Tibial nerve (tissue), 4 donors: ENCODE results near the gene PLEKHO1. TPM values are rescaled to one million over a fixed set of nuclear protein-coding genes. Genes with fewer than 3 reads are reported as not detected.

Experiments
- DNase-seq, 2 donors: peaks; one replicate each; pipeline ENCODE4 v3.0.0-alpha.2; 2019; ENCODE audit warnings: low spot score in 2 of 2
- H3K27ac ChIP-seq, 4 donors: fragments of 200-600 bp; sonication (generic) in 3 of 4; one replicate each; pipeline ENCODE4 v1.5.1; 2017 to 2019; ENCODE audit warnings: mild to moderate bottlenecking in 1 of 4
- H3K27me3 ChIP-seq, 2 donors: fragments of 200-600 bp; sonication (generic) in 1 of 2; one replicate each; pipeline versions ENCODE4 v1.5.1 to v1.6.0; 2017 to 2019
- H3K36me3 ChIP-seq, 3 donors: fragments of 200-600 bp; sonication (generic); one replicate each; pipeline ENCODE4 v1.5.1; 2018 to 2019
- H3K4me1 ChIP-seq, 4 donors: fragments of 200-600 bp; sonication (generic) in 3 of 4; one replicate each; pipeline ENCODE4 v1.5.1; 2017 to 2019
- H3K4me3 ChIP-seq, 4 donors: fragments of 200-600 bp; sonication (generic) in 3 of 4; one replicate each; pipeline ENCODE4 v1.5.1; 2017 to 2019; ENCODE audit warnings: mild to moderate bottlenecking in 1 of 4, moderate library complexity in 1 of 4
- H3K9me3 ChIP-seq, 4 donors: fragments of 200-600 bp; sonication (generic) in 3 of 4; one replicate each; pipeline ENCODE4 v1.5.1; 2017 to 2019
- EP300 ChIP-seq, 2 donors: sonication (generic); formaldehyde crosslinking; IDR thresholded peaks; one replicate each; pipeline ENCODE4 v1.6.1; 2017; ENCODE audit warnings: antibody characterized with exemption in 2 of 2, mild to moderate bottlenecking in 1 of 2
- POLR2A ChIP-seq, 2 donors: fragments of 450-650 bp; IDR thresholded peaks; one replicate each; pipeline ENCODE4 v1.6.1; 2017; ENCODE audit warnings: antibody characterized with exemption in 2 of 2, mild to moderate bottlenecking in 2 of 2, moderate library complexity in 2 of 2
- WGBS, 2 donors: methylation state at CpG; one replicate each; pipeline ENCODE4 v1.1.5; 2018; 5-methylcytosine and 5-hydroxymethylcytosine counted together
- total RNA-seq, 4 donors: library from RNA; depleted of rRNA; stranded (reverse); fragments of >200 nt; gene quantifications; one replicate each; pipeline ENCODE4 v1.1.0, GENCODE V29; 2016
- TF ChIP-seq, protein P1 (sequence below), 5 experiments: fragments of 200-600 bp in 3 of 5; fragments of 450-650 bp in 2 of 5; sonication (generic) in 3 of 5; IDR thresholded peaks; one replicate each; pipeline ENCODE4 v1.5.1; 2016 to 2019; ENCODE audit warnings: antibody characterized with exemption in 5 of 5, mild to moderate bottlenecking in 3 of 5, moderate library complexity in 2 of 5

The PLEKHO1 gene
- total RNA-seq, 4 donors from 2014 or later, result 37.8 to 55.2 (median 39.9) TPM

DNA sequence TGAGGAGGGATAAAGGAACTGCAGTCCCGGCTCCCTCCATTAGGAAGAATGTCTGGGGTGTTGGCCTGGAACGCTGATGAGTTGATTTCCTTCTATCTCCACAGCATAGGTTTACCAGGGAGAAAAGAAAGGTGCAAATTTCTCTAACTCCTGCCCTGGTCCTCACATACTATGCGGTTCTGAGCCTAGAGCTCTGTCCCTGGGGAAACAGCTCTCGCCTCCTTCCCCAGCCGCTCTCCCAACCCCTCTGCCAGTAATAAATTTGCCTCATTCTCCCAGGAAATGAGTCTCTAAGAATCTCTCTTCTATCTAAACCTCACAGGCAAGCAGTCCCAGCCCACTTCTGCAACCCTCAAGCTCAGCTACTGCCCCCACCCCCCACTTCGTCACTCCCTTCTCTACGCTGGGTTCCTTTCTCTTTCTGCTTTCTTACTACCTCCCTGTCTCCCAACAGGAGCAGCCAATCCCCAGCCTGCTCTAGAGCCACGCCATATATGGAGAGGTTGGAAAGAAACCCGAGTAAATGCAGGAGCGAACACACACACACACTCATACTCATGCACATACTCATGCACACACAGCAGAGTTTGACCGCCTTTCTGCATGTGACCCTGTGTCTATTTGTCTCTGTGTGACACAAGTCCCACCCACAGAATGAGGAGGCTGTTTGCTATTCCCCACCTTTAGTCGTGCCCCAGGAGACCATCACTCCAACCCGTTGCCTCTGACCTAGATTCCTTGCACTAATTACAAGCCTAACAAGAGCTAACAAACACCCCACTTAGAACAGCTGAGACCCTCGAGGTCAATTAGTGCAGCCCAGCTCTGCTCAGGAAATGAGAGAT is 13.4 kb downstream of the PLEKHO1 start:
- DNase-seq, result peak; percentile 75 to 80
- TF ChIP-seq POLR2A (IDR thresholded peaks at IDR 0.05) (peak; percentile 74 to 96), EP300 (IDR thresholded peaks at IDR 0.05) (peak; percentile 65 to 96)
- TF ChIP-seq, protein P1, sequence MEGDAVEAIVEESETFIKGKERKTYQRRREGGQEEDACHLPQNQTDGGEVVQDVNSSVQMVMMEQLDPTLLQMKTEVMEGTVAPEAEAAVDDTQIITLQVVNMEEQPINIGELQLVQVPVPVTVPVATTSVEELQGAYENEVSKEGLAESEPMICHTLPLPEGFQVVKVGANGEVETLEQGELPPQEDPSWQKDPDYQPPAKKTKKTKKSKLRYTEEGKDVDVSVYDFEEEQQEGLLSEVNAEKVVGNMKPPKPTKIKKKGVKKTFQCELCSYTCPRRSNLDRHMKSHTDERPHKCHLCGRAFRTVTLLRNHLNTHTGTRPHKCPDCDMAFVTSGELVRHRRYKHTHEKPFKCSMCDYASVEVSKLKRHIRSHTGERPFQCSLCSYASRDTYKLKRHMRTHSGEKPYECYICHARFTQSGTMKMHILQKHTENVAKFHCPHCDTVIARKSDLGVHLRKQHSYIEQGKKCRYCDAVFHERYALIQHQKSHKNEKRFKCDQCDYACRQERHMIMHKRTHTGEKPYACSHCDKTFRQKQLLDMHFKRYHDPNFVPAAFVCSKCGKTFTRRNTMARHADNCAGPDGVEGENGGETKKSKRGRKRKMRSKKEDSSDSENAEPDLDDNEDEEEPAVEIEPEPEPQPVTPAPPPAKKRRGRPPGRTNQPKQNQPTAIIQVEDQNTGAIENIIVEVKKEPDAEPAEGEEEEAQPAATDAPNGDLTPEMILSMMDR (IDR thresholded peaks at IDR 0.05), result peak in 2 of 5 experiments; percentile 46 to 61
- Histone ChIP-seq H3K4me3 (peak overlapping the region; percentile 25 to 47 (median 38)), H3K9me3 (no peaks in the 10 kb centered on the region), H3K4me1 (peaks cover 0 to 52% (median 31%) of the 10 kb centered on the region in 4 donors), H3K27ac (peak overlapping the region; percentile 92 to 99 (median 96)), H3K27me3 (no peaks in the 10 kb centered on the region), H3K36me3 (peaks cover 0 to 22% (median 2%) of the 10 kb centered on the region in 3 donors)
- 6 to 7% methylated on average over 14 of the region's 14 CpGs for WGBS, 2 donors

DNA sequence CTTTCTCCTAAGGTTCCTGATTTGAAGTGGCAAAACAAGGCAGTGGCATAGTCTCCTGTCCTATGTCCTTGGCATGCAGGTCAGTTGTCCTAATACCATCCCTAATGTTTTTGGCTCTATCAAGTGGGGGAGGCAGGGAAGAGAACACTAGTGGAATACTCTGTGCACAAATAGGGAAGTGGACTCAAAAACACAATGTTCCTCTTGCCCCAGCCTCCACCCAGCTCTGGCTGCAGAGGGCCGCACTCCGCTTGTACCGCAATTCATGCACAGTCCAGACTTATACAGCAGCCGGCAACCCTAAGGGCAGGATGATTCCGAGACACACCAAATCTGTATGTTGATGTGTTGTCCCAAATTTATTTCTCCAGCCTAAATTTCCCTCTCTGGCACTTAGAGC is 14.5 kb downstream of the PLEKHO1 start:
- 82 to 91% methylated on average over 5 of the region's 5 CpGs for WGBS, 2 donors
- Histone ChIP-seq H3K4me3 (no peak overlapping the region), H3K36me3 (peaks cover 0 to 10% (median 0%) of the 10 kb centered on the region in 3 donors), H3K4me1 (peaks cover 0 to 59% (median 34%) of the 10 kb centered on the region in 4 donors), H3K27me3 (no peaks in the 10 kb centered on the region), H3K27ac (peak overlapping the region; percentile 92 to 99 (median 96)), H3K9me3 (no peaks in the 10 kb centered on the region)
- TF ChIP-seq POLR2A (IDR thresholded peaks at IDR 0.05), result no peak
- TF ChIP-seq, protein P1 (IDR thresholded peaks at IDR 0.05), result no peak
- TF ChIP-seq EP300 (IDR thresholded peaks at IDR 0.05), result peak in 1 of 2 donors; percentile 11
- DNase-seq, result no peak

DNA sequence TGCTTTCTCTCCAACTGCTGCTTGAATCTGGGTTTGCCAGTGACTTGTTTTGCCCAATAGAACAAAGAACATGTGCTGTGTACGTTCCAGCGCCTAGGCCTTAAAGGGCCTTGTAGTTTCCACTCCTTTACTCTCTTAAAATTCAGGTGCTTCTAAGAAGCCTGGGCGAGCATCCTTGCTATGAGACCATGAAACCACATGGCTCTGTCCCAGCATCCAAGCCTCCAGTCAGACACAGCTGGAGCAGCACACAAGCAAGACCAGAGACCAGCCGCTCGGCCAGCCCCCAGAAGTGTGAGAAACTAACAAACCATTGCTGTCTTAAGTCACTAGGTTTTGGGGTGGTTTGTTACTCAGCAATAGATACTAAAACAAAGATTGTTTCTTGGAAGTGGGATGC is 15.1 kb downstream of the PLEKHO1 start:
- 65 to 82% methylated on average over 5 of the region's 5 CpGs for WGBS, 2 donors
- H3K36me3 ChIP-seq, result peaks cover 0 to 5% (median 0%) of the 10 kb centered on the region in 3 donors
- no peak overlapping the region for H3K4me3 ChIP-seq
- DNase-seq, result no peak
- H3K9me3 ChIP-seq, result no peaks in the 10 kb centered on the region
- TF ChIP-seq POLR2A (IDR thresholded peaks at IDR 0.05) (no peak), EP300 (IDR thresholded peaks at IDR 0.05) (no peak)
- TF ChIP-seq, protein P1 (IDR thresholded peaks at IDR 0.05), result no peak
- peak overlapping the region; percentile 92 to 99 (median 96) for H3K27ac ChIP-seq
- peaks cover 0 to 60% (median 34%) of the 10 kb centered on the region in 4 donors for H3K4me1 ChIP-seq
- H3K27me3 ChIP-seq, result no peaks in the 10 kb centered on the region

DNA sequence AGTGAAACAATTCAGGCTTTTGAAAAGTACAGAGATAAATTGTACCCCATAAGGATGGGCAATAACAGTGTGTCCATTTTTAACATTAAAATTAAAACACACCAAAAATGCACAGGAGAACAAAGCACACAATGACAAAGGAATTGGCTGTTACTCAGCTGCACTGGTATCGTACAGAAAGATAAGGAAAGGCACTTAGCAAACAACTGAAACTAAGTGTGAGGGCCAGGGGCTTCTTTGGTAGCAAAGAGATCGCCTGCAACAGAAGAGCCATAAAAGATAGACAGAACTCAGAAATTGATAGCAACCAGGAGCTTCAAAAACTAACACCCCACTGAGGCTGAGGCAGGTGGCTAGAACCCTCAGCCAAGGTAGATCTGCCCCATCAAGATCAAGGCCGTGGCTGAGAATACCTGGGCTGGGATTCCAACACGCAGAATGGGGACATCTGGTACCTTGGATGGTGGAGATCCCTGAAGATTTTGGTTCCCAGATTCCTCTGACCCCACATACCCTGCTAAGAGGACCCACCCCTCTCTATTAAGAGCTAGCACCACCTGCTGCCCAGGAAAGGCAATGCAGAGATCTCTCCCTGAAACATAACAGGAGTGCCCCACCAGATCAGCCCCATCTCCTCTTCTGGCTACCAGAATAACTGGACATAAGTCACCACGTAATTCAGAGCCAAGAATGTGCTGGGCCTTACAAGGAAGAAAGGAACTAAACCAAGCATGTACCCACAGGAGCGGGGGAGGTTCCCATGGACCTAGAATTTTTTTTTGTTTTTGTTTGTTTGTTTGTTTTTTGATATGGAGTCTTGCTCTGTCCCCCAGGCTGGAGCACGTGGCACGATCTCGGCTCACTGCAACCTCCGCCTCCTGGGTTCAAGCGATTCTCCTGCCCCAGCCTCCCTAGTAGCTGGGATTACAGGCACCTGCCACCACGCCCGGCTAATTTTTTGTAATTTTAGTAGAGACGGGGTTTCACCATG is 16.2 kb downstream of the PLEKHO1 start:
- no peaks in the 10 kb centered on the region for H3K36me3 ChIP-seq
- peak overlapping the region in 3 of 4 donors; percentile 92 to 99 (median 93) for H3K27ac ChIP-seq
- 73% methylated on average over 14 of the region's 14 CpGs for WGBS, 2 donors

More for the DNA sequence above, 16.2 kb downstream of the PLEKHO1 start:
- DNase-seq, result peak in 1 of 2 donors; percentile 58
- H3K9me3 ChIP-seq, result no peaks in the 10 kb centered on the region
- H3K4me1 ChIP-seq, result peaks cover 0 to 56% (median 33%) of the 10 kb centered on the region in 4 donors
- TF ChIP-seq EP300 (IDR thresholded peaks at IDR 0.05), result no peak
- TF ChIP-seq, protein P1 (IDR thresholded peaks at IDR 0.05), result peak; percentile 29 to 54 (median 45)
- H3K4me3 ChIP-seq, result no peak overlapping the region
- no peaks in the 10 kb centered on the region for H3K27me3 ChIP-seq
